Neuronal stem cell (in vitro differentiated cells): ENCODE measurements around the gene DTYMK.

ENCODE experiments used
- DNase-seq: peaks from one replicate; pipeline ENCODE4 v3.0.0-alpha.2; 2013; ENCODE audit warnings: low spot score
- H2AFZ ChIP-seq: one replicate; pipeline ENCODE4 v1.6.1; 2013; ENCODE audit warnings: mild to moderate bottlenecking, low read length, inconsistent platforms
- H2AK5ac ChIP-seq: 2 replicates; pipeline ENCODE4 v1.6.1; 2013; ENCODE audit warnings: low read depth, mild to moderate bottlenecking, inconsistent platforms, low read length, moderate library complexity, mixed read lengths
- H2BK120ac ChIP-seq: 2 replicates; pipeline ENCODE4 v1.6.1; 2013; ENCODE audit warnings: low read depth, mild to moderate bottlenecking, inconsistent platforms, low read length, moderate library complexity, mixed read lengths
- H2BK12ac ChIP-seq: one replicate; pipeline ENCODE4 v1.6.1; 2013; ENCODE audit warnings: low read length, inconsistent platforms
- H2BK15ac ChIP-seq: 2 replicates; pipeline ENCODE4 v1.6.1; 2013; ENCODE audit warnings: mild to moderate bottlenecking, low read length, inconsistent platforms, mixed read lengths
- H2BK5ac ChIP-seq: one replicate; pipeline ENCODE4 v1.6.1; 2013; ENCODE audit warnings: inconsistent platforms, mild to moderate bottlenecking, low read length, moderate library complexity
- H3K14ac ChIP-seq: one replicate; pipeline ENCODE4 v1.6.1; 2013; ENCODE audit warnings: low read length, inconsistent platforms
- H3K18ac ChIP-seq: 2 replicates; pipeline ENCODE4 v1.6.1; 2013; ENCODE audit warnings: low read length, inconsistent platforms
- H3K23ac ChIP-seq: 2 replicates; pipeline ENCODE4 v1.6.1; 2013; ENCODE audit warnings: low read depth, mild to moderate bottlenecking, mixed read lengths, low read length, inconsistent platforms; ENCODE audit not compliant: poor library complexity
- H3K27ac ChIP-seq: replicated peaks from 3 replicates; pipeline ENCODE4 v1.5.1; 2013; ENCODE audit warnings: low read length, inconsistent platforms
- H3K27me3 ChIP-seq, 3 experiments: 2 replicates each; pipeline ENCODE4 v1.6.1; 2013; ENCODE audit warnings: low read length in 3 of 3, mild to moderate bottlenecking in 2 of 3, inconsistent platforms in 1 of 3, low read depth in 1 of 3, mixed read lengths in 1 of 3, moderate library complexity in 1 of 3; ENCODE audit not compliant: control insufficient read depth in 3 of 3, insufficient read depth in 3 of 3
- H3K36me3 ChIP-seq, 2 donors: replicated peaks in 1 of 2; 2 replicates each; pipeline ENCODE4 v1.6.1; 2013; ENCODE audit warnings: low read length in 2 of 2; ENCODE audit not compliant: control insufficient read depth in 2 of 2, insufficient read depth in 2 of 2
- H3K4ac ChIP-seq: 2 replicates; pipeline ENCODE4 v1.6.1; 2013; ENCODE audit warnings: inconsistent platforms, mild to moderate bottlenecking, low read length, moderate library complexity
- H3K4me1 ChIP-seq, 2 donors: 1 replicate in 1 of 2; 2 replicates in 1 of 2; pipeline ENCODE4 v1.6.1; 2013; ENCODE audit warnings: low read length in 2 of 2, low read depth in 1 of 2; ENCODE audit not compliant: control insufficient read depth in 2 of 2, insufficient read depth in 1 of 2
- H3K4me2 ChIP-seq: one replicate; pipeline ENCODE4 v1.6.1; 2013; ENCODE audit warnings: mild to moderate bottlenecking, low read length, inconsistent platforms; ENCODE audit not compliant: insufficient read depth, poor library complexity, severe bottlenecking
- H3K4me3 ChIP-seq, 2 donors: 2 replicates each; pipeline ENCODE4 v1.5.1; 2013; ENCODE audit warnings: low read length in 2 of 2, mild to moderate bottlenecking in 2 of 2, inconsistent platforms in 1 of 2, moderate library complexity in 1 of 2
- H3K79me1 ChIP-seq: one replicate; pipeline ENCODE4 v1.6.1; 2013; ENCODE audit warnings: low read depth, mild to moderate bottlenecking, inconsistent platforms, low read length, moderate library complexity
- H3K9ac ChIP-seq: one replicate; pipeline ENCODE4 v1.6.1; 2013; ENCODE audit warnings: mild to moderate bottlenecking, low read depth, low read length, inconsistent platforms; ENCODE audit not compliant: poor library complexity
- H3K9me3 ChIP-seq, 2 donors: replicated peaks in 1 of 2; 2 replicates each; pipeline versions ENCODE3 to v1.6.1; 2013; ENCODE audit warnings: low read length in 2 of 2, mild to moderate bottlenecking in 2 of 2, inconsistent platforms in 1 of 2, low read depth in 1 of 2, mixed read lengths in 1 of 2, moderate library complexity in 1 of 2; ENCODE audit not compliant: control insufficient read depth in 2 of 2, insufficient read depth in 1 of 2
- H4K8ac ChIP-seq: one replicate; pipeline ENCODE4 v1.6.1; 2013; ENCODE audit warnings: low read depth, mild to moderate bottlenecking, inconsistent platforms, low read length, moderate library complexity
- H4K91ac ChIP-seq: one replicate; pipeline ENCODE4 v1.6.1; 2013; ENCODE audit warnings: low read length, low read depth, mild to moderate bottlenecking, inconsistent platforms; ENCODE audit not compliant: poor library complexity
- WGBS, 2 donors: extraction: QIAGEN DNeasy Blood & Tissue Kit; methylation state at CpG; one replicate each; pipeline ENCODE4 v1.1.7; 2013; ENCODE audit warnings: missing lambda C conversion rate in 2 of 2, mixed read lengths in 1 of 2; ENCODE audit not compliant: insufficient read length in 2 of 2, insufficient replicate concordance in 1 of 2; ENCODE audit errors: extremely low coverage in 2 of 2; 5-methylcytosine and 5-hydroxymethylcytosine counted together

The DTYMK gene

DNA sequence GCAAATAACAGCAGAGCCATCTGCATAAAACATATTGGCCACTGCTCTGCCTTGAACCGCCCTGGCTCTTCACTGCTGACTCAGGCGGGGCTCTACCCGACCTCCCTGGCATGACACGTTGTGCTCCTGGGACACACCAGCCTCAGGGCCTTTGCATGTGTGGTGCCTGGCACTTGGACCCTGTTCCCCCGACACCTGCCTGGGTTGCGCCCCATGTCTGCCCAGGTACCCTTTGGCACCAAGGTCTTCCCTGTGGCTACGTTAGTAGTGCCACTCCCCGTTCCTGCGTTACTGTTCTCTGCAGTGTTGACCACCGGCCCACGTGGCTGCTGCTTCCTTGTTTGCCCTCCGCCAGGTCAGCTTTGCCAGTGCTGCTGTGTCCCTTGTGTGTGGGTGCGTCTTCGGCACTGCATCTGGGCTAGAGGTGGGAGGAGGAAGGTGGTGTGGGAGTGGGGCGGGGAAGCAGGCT lies 28.8 kb downstream of the DTYMK start:
- no peak overlapping the region for H2BK12ac ChIP-seq
- H3K4ac ChIP-seq = no peak overlapping the region
- H3K18ac ChIP-seq = no peak overlapping the region
- WGBS, 2 donors = no CpG with 5 or more reads among the region's 15 CpGs
- peak overlapping the region; percentile 53 for H3K23ac ChIP-seq
- H3K27ac ChIP-seq = no peak overlapping the region
- no peak overlapping the region for H3K4me3 ChIP-seq
- H3K9me3 ChIP-seq = no peaks in the 10 kb centered on the region
- H2BK120ac ChIP-seq = no peak overlapping the region
- no peaks in the 10 kb centered on the region for H3K27me3 ChIP-seq
- no peaks in the 10 kb centered on the region for H3K4me1 ChIP-seq
- no peak overlapping the region for H4K91ac ChIP-seq
- no peak for DNase-seq
- no peak overlapping the region for H2BK15ac ChIP-seq
- no peak overlapping the region for H2AK5ac ChIP-seq
- peak overlapping the region; percentile 47 for H3K14ac ChIP-seq
- peaks cover 44 to 89% of the 10 kb centered on the region in 2 donors for H3K36me3 ChIP-seq
- H2AFZ ChIP-seq = no peak overlapping the region
- peaks cover 5% of the 10 kb centered on the region for H3K79me1 ChIP-seq
- no peak overlapping the region for H3K9ac ChIP-seq
- no peak overlapping the region for H3K4me2 ChIP-seq
- no peak overlapping the region for H2BK5ac ChIP-seq
- no peak overlapping the region for H4K8ac ChIP-seq

DNA sequence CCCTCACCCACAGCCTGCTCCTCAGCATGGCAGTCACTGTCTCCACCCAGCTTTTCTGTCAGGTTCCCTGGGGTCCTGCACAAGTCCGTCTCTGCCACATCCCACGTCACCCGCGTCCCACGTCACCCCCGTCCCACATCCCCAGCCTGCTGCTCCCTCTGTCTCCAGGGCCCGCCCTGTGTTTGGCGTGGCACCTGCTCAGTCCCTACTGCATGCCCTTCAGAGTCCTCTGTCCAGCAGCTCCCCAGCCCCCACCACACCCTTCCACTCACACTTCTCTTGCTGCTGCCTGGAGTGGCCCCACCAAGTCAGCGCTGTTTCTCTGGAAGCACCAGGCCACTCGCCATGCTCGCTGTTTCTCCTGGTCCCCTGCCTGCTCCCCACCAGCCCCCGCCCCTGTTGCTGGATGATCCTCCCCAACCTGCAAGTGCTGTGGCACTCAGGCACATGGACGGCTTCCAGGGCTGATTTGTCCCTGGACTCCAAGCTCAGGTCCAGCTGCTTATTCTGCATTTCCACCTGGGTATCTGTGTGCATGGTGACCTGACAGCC lies 30.3 kb downstream of the DTYMK start:
- Histone ChIP-seq H4K91ac (no peak overlapping the region), H2BK120ac (no peak overlapping the region), H3K27ac (no peak overlapping the region), H3K9me3 (no peaks in the 10 kb centered on the region), H3K27me3 (no peaks in the 10 kb centered on the region), H3K14ac (no peak overlapping the region), H3K79me1 (peaks cover 13% of the 10 kb centered on the region), H3K18ac (no peak overlapping the region), H2BK12ac (no peak overlapping the region), H3K9ac (no peak overlapping the region), H4K8ac (no peak overlapping the region), H2AFZ (no peak overlapping the region), H2AK5ac (no peak overlapping the region), H2BK15ac (no peak overlapping the region), H3K36me3 (peaks cover 53 to 91% of the 10 kb centered on the region in 2 donors), H3K4me3 (no peak overlapping the region), H3K23ac (no peak overlapping the region), H3K4ac (no peak overlapping the region), H2BK5ac (no peak overlapping the region), H3K4me1 (no peaks in the 10 kb centered on the region), H3K4me2 (no peak overlapping the region)
- WGBS, 2 donors = no CpG with 5 or more reads among the region's 13 CpGs
- no peak for DNase-seq

DNA sequence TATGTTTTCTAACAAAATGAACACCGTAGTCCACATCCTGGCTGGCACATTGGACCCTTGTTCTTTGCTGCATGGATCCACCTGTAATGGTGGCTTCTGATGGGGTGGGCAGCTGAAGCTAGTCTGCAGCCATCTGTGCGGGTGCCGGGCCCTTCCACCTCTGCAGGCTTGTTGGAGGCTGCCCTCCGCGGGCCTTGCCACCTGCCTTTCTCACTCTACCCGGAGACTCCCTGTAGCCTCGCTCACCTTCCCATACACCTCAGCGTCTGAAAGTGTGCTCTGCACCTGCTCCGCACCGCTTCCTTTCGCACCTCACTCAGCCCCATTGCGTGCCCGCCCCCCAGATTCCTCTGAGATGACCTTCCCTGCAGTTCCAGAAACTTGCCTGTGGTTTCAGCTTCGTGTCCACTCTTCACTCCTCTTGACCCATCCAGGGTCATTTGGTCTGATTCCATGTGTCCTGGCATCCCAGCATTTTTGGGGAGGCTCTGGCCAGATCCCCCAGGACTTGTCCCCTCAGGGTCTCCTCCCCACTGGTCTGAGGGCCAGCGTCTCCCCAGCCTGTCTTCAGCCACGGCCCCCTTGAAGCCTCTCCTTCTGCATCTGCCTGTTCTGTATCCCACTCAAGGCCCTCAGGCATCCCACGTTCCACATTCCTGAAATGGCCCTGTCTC lies 31.0 kb downstream of the DTYMK start:
- Histone ChIP-seq H2BK5ac (no peak overlapping the region), H4K91ac (no peak overlapping the region), H3K79me1 (peaks cover 13% of the 10 kb centered on the region), H3K14ac (no peak overlapping the region), H3K4me2 (no peak overlapping the region), H3K9ac (no peak overlapping the region), H2BK120ac (no peak overlapping the region), H3K4ac (no peak overlapping the region), H2AFZ (no peak overlapping the region), H3K4me3 (no peak overlapping the region), H2AK5ac (no peak overlapping the region), H3K36me3 (peaks cover 48 to 91% of the 10 kb centered on the region in 2 donors), H3K9me3 (no peaks in the 10 kb centered on the region), H3K4me1 (no peaks in the 10 kb centered on the region), H4K8ac (no peak overlapping the region), H2BK12ac (no peak overlapping the region), H3K27me3 (no peaks in the 10 kb centered on the region), H3K18ac (no peak overlapping the region), H2BK15ac (no peak overlapping the region), H3K27ac (no peak overlapping the region), H3K23ac (no peak overlapping the region)
- DNase-seq = no peak
- whole genome bisulfite sequencing, 2 donors = no CpG with 5 or more reads among the region's 17 CpGs

DNA sequence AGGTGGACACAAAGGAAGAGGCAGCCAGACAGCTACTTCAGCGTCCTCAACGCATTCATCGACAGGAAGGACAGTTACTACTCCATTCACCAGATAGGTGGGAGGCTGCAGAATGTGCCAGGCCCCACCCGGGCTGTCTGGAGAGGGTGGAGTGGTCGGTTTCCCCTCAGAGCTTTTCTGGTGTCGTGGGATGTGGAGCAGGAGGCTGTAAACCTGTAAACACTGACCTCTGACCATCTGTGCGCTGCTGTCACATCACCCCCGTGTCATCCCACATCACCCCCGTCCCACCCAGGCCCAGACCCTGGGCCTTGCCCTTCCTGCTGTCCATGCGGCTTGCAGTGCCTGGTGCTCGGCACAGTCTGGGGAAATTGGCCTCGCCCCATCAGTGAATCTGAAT lies 32.1 kb downstream of the DTYMK start:
- Histone ChIP-seq H4K91ac (no peak overlapping the region), H3K4ac (no peak overlapping the region), H4K8ac (no peak overlapping the region), H2AFZ (no peak overlapping the region), H2AK5ac (no peak overlapping the region), H3K4me1 (no peaks in the 10 kb centered on the region), H3K27me3 (no peaks in the 10 kb centered on the region), H2BK15ac (no peak overlapping the region), H3K4me3 (no peak overlapping the region), H3K4me2 (no peak overlapping the region), H2BK12ac (no peak overlapping the region), H3K9me3 (no peaks in the 10 kb centered on the region), H3K9ac (no peak overlapping the region), H2BK120ac (no peak overlapping the region), H2BK5ac (no peak overlapping the region), H3K23ac (no peak overlapping the region), H3K79me1 (peaks cover 15% of the 10 kb centered on the region), H3K18ac (no peak overlapping the region), H3K27ac (no peak overlapping the region), H3K14ac (no peak overlapping the region), H3K36me3 (peaks cover 48 to 88% of the 10 kb centered on the region in 2 donors)
- WGBS, 2 donors = no CpG with 5 or more reads among the region's 12 CpGs
- DNase-seq = no peak
